ENCODE data around the gene EIF5. TPM values are rescaled to one million over a fixed set of nuclear protein-coding genes. Genes with fewer than 3 reads are reported as not detected.

Gene EIF5
- total and polyA plus RNA-seq, 7 donors = 70.3 to 305 (median 170) TPM

DNA sequence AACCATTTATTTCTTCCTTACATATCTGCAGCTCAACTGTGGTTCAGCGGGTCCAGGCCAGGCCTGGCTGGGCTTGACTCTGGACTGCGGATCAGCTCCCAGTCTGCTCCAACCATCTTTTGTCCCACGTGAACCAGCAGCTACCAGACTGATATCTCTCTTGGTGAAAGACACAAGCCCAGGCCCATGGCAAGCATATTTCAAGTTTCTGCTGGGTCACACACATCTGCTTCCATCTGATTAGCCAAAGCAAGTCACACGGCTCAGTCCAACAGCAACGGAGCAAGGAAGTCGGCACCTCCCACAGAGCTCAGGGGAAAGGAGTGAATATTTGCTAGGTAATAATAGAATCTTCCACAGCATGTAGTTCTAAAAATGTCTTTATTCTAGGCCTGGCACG, 26.5 kb downstream of the EIF5 start:
- 89 to 91% methylated on average over 7 of the region's 7 CpGs for WGBS, 2 donors
- DNase-seq = peak; percentile 27
- H3K27ac ChIP-seq = no peak overlapping the region
- no peak for TF ChIP-seq EP300 (IDR thresholded peaks at IDR 0.05)
- no peak for TF ChIP-seq POLR2A (IDR thresholded peaks at IDR 0.05)
- TF ChIP-seq, protein P1, sequence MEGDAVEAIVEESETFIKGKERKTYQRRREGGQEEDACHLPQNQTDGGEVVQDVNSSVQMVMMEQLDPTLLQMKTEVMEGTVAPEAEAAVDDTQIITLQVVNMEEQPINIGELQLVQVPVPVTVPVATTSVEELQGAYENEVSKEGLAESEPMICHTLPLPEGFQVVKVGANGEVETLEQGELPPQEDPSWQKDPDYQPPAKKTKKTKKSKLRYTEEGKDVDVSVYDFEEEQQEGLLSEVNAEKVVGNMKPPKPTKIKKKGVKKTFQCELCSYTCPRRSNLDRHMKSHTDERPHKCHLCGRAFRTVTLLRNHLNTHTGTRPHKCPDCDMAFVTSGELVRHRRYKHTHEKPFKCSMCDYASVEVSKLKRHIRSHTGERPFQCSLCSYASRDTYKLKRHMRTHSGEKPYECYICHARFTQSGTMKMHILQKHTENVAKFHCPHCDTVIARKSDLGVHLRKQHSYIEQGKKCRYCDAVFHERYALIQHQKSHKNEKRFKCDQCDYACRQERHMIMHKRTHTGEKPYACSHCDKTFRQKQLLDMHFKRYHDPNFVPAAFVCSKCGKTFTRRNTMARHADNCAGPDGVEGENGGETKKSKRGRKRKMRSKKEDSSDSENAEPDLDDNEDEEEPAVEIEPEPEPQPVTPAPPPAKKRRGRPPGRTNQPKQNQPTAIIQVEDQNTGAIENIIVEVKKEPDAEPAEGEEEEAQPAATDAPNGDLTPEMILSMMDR (IDR thresholded peaks at IDR 0.05) = no peak
- no peak for TF ChIP-seq POLR2AphosphoS5 (IDR thresholded peaks at IDR 0.05)
- H3K27me3 ChIP-seq = no peaks in the 10 kb centered on the region
- H3K36me3 ChIP-seq = no peaks in the 10 kb centered on the region
- H3K4me3 ChIP-seq = no peak overlapping the region
- peaks cover 0 to 6% (median 3%) of the 10 kb centered on the region in 4 donors for H3K9me3 ChIP-seq
- intact Hi-C loops (cut with DNase I) = no loop called here
- H3K4me1 ChIP-seq = no peaks in the 10 kb centered on the region

DNA sequence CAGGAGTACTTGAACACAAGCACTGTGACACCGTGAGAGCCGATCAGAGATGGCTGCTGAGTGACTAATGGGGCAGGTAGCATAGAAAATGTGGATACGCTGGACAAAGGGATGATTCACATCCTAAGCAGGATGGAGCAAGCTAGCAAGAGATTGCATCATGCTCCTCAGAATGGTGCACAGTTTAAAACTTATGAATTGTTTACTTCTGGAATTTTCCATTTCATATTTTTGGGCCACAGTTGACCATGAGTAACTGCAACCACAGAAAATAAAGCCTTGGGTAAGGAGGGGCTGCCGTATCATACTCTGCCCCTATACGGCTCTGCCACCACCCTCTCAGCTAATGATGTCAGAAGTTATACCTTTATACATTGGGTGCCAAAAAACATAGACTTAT, 27.8 kb downstream of the EIF5 start:
- TF ChIP-seq POLR2A (IDR thresholded peaks at IDR 0.05) = no peak
- no peak for TF ChIP-seq EP300 (IDR thresholded peaks at IDR 0.05)
- peak in 1 of 4 donors; percentile 39 for TF ChIP-seq POLR2AphosphoS5 (IDR thresholded peaks at IDR 0.05)
- TF ChIP-seq, protein P1 (IDR thresholded peaks at IDR 0.05) = no peak
- whole genome bisulfite sequencing, 2 donors = 84 to 86% methylated on average over 5 of the region's 5 CpGs
- no peaks in the 10 kb centered on the region for H3K36me3 ChIP-seq
- peaks cover 0 to 6% (median 3%) of the 10 kb centered on the region in 4 donors for H3K9me3 ChIP-seq
- no peak overlapping the region for H3K4me3 ChIP-seq
- no peaks in the 10 kb centered on the region for H3K27me3 ChIP-seq
- H3K27ac ChIP-seq = peak overlapping the region in 1 of 4 donors; percentile 22
- intact Hi-C loops (cut with DNase I) = no loop called here
- peak; percentile 66 for DNase-seq
- no peaks in the 10 kb centered on the region for H3K4me1 ChIP-seq

DNA sequence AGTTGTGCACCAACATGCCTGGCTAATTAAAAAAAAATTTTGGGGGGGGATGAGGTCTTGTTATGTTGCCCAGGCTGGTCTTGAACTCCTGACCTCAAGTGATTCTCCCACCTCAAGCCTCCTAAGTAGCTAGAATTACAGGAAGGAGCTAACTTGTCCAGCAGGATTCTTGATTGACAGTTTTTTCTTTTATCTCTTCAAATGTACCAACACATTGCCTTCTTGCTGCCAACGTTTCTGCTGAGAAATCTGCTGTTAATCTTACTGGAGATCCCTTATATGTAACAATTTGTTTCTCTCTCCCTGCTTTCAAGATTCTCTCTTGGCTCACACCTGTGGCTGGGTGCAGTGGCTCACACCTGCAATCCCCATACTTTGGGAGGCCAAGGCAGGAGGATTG, 28.7 kb downstream of the EIF5 start:
- no peak overlapping the region for H3K4me3 ChIP-seq
- H3K4me1 ChIP-seq = no peaks in the 10 kb centered on the region
- H3K27me3 ChIP-seq = no peaks in the 10 kb centered on the region
- TF ChIP-seq, protein P1 (IDR thresholded peaks at IDR 0.05) = no peak
- TF ChIP-seq POLR2A (IDR thresholded peaks at IDR 0.05) = no peak
- no peak for TF ChIP-seq POLR2AphosphoS5 (IDR thresholded peaks at IDR 0.05)
- TF ChIP-seq EP300 (IDR thresholded peaks at IDR 0.05) = no peak
- intact Hi-C loops (cut with DNase I) = no loop called here
- peak; percentile 18 for DNase-seq
- H3K9me3 ChIP-seq = peaks cover 0 to 6% (median 3%) of the 10 kb centered on the region in 4 donors
- no peak overlapping the region for H3K27ac ChIP-seq
- H3K36me3 ChIP-seq = no peaks in the 10 kb centered on the region
- WGBS, 2 donors = 52 to 73% methylated on average over 1 of the region's 1 CpG

DNA sequence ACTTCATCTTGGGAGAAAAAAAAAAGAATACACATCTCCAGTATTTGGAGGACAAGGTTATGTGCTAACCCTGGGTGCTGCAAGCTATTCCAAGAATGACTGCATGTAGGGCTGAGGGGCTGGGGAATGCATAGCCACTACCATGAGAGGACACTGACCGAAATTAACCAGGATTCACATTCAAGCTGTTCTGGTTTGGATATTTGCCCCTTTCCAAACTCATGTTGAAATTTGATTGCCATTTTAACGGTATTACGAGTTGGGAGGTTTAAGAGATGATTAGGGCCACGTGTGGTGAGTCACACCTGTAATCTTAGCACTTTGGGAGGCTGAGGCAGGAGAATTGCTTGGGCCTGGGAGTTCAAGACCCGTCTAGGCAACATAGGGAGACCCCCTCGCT, 32.7 kb downstream of the EIF5 start:
- Histone ChIP-seq H3K9me3 (peaks cover 0 to 6% (median 3%) of the 10 kb centered on the region in 4 donors), H3K36me3 (no peaks in the 10 kb centered on the region), H3K27ac (no peak overlapping the region), H3K4me1 (no peaks in the 10 kb centered on the region), H3K27me3 (no peaks in the 10 kb centered on the region), H3K4me3 (no peak overlapping the region)
- 65 to 87% methylated on average over 6 of the region's 6 CpGs for WGBS, 2 donors
- intact Hi-C loops (cut with DNase I) = no loop called here
- no peak for TF ChIP-seq POLR2A (IDR thresholded peaks at IDR 0.05)
- TF ChIP-seq, protein P1 (IDR thresholded peaks at IDR 0.05) = no peak
- no peak for TF ChIP-seq EP300 (IDR thresholded peaks at IDR 0.05)
- no peak for TF ChIP-seq POLR2AphosphoS5 (IDR thresholded peaks at IDR 0.05)
- no peak for DNase-seq

DNA sequence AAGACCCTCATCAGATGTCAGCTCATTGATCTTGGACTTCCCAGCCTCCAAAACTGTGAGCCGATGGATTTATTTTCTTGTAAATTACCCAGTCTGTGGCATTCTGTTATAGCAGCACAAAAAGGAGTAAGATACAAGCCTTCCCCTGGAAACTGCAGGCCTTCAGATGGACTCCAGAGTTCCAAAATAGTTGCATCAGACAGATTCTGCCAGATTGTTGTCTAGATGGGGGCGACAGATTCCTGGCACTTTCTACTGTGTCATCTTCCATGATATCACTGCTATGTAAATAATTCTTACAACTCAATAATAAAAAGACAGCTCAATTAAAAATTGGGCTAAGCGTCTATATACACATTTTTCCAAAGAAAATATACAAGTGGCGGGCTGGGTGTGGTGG, 34.0 kb downstream of the EIF5 start:
- TF ChIP-seq POLR2A (IDR thresholded peaks at IDR 0.05) (no peak), POLR2AphosphoS5 (IDR thresholded peaks at IDR 0.05) (no peak), EP300 (IDR thresholded peaks at IDR 0.05) (no peak)
- TF ChIP-seq, protein P1 (IDR thresholded peaks at IDR 0.05) = no peak
- Histone ChIP-seq H3K36me3 (no peaks in the 10 kb centered on the region), H3K27me3 (no peaks in the 10 kb centered on the region), H3K4me1 (no peaks in the 10 kb centered on the region), H3K9me3 (peaks cover 0 to under 1% (median 0%) of the 10 kb centered on the region in 4 donors), H3K27ac (no peak overlapping the region), H3K4me3 (no peak overlapping the region)
- WGBS, 2 donors = 66 to 76% methylated on average over 4 of the region's 4 CpGs
- no peak for DNase-seq
- intact Hi-C loops (cut with DNase I) = no loop called here
